HG03558 (cell line): ENCODE data around the gene BTBD9.

Experiments used
- ATAC-seq: cut with Tn5 transposase; IDR thresholded peaks from one replicate; pipeline ENCODE4 v1.9.1; 2021; ENCODE audit warnings: moderate number of reproducible peaks; ENCODE audit not compliant: unreplicated experiment; ENCODE audit errors: extremely low read depth

The BTBD9 gene

DNA sequence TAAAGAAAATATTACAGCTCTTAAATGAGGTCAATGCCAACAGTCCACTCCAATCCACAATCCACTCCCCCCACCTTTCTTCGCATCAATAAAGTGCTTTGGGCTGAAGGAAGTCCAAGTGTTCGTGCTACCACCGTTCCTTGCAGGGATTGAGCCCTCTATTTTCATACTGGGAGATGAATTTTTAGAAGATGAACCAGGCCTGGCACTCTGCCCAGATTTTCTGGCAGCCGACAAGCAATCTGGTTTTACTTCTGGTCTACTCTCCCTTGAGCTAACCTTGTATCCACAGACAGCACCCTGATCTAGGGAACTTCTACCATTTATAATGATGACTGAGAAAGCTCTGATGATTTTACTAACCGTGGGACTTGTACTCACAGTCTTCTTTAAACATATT, 72.3 kb downstream of the BTBD9 start:
- ATAC-seq = no peak

DNA sequence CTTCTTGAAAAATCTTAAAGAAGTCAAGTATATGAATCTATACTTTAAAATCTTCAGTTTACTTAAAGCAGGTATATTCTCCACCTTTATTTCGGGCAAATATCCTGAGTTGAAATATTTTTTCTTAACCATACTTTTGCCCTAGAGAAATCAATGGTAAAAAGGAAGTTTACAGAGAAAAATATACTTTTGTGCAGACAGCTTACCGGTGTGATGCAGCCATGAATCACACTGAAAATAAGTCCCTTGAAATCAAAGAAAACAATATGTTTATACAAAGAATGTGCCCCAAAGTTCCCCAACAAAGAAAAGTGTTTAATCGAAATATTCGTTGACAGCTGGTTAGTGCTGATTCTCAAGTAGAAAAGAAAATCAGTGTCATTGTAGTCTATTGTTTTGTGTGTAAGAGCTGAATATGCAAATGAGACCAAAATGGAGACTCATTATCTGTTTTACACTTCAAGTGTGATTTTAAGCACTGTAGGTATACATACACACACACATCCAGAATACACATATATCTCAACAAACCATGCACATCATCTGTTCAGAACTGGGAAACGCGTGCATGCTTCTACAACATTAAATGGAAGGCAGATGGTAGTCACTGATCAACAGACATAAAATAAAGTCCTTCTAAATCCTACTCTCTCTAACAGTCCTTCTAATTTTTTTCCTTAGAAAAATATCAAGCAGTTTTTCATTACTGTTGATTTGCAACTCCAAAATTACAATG, 73.3 kb downstream of the BTBD9 start:
- no peak for ATAC-seq

DNA sequence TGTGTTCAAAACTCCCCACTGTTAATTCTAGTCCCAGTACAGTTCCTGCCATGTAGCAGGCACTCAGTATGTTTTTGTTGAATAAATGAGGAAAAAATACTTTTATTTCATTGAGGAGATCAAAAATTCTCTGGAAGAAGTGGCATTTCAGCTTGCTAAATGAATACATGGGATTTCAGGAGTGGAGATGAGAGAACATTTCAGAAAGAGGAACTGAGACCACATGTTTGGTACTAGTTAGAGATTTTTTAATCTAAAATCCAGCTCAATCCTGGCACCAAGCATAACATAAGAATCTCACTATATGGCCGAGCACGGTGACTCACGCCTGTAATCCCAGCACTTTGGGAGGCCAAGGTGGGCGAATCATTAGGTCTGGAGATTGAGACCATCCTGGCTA, 75.4 kb downstream of the BTBD9 start:
- no peak for ATAC-seq

DNA sequence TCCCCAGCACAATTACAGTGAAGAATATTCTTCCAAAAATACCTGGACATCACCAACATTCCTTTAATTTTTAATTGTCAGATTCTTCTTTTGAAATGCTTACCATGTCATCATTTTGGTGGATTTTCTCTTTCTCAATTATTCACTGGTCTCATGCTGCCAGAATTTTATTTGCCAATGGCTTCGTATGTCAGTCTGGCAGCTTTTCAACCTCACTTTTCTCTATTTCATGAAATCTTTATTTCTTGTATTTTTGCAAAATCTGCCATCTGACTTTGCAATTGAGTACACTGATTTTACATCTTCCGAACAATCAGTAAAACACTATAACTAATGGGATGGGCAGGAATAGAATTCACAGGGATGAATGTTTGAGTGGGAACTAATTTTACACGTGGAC, 84.1 kb downstream of the BTBD9 start:
- no peak for ATAC-seq

DNA sequence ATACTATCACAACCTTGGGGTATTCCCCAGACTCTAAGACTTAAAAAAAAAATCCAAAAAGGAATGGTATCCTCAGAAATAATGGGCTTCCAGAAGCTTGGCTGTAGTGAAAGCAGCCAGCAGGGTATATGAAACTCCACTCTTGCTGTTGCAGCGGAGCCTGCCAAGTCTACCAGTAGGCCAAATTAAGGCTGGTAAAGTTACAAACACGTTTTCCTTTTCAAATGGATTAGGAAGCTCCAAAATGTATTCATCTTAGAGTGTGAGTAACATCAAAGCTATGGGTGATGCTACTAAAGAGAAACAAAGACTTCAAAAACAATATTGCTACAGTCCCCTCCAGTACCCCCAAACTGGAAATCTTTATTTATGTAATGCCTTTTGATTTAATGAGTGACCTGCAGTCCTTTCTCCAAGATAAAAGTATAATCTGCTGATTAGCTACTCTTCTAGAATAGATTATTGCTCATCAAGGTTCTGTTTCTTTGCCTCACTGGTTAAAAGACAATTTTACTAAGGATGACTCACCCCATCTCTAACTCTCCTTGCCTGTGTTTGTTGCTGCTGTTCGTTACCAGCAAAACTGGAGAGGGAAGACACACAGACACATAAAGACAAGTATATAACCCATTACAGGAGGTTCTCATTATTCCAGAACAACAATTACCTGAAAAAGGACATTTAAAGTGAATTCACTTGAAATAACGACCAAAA, 84.9 kb downstream of the BTBD9 start:
- ATAC-seq = no peak

DNA sequence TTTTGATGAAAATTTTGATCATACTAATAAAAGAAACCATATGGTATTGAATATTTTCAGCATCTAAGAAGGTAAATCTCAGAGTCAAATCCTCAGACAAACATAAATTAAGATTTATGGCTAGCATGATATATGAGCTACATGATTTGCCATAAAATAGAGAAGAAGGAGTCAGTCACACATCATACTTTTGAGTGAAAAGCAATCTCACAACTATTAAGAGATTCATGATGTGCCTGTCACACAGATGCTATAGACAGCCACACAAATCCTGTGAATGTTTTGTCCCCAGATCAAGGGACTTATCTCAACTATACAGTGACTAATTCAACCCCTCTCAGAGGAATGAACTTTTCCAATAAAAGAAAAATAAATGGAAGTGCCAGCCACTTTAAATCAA, 85.7 kb downstream of the BTBD9 start:
- no peak for ATAC-seq

DNA sequence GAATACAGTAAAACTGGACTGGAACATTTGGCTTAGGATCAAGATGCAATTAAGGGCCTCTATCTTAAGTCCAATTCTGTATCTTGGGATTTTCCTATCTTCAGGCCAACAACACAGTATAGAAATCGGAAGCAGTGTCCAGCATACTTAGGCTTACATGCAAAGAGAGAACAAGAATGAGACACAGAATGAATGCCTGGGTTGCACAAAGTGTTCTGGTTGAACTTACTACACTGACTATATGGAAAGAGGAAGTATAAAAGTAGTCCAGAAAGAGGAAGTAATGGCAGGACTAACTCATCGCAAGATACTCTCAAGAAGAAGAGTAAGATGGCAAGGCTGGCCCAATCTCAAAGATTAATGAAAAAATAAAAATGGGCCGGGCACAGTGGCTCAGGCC, 87.6 kb downstream of the BTBD9 start:
- ATAC-seq = no peak

DNA sequence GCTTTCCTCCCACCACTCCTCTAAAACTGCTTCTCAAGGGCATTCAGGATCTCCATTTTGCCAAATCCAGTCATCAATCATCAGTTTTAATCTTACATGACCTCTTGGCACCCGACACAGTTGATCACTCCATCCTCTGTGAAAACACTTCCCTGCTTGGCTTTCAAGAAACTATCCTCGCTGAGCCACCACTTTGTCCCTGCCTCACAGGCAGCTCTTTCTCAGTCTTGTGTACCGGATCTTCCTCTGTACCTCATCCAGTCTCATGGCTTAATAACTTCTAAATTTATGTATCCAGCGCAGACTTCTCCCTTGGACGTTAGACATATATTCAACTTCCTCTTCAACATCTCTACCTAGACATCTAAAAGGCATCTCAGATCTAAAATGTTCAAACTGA, 89.9 kb downstream of the BTBD9 start:
- ATAC-seq = no peak

DNA sequence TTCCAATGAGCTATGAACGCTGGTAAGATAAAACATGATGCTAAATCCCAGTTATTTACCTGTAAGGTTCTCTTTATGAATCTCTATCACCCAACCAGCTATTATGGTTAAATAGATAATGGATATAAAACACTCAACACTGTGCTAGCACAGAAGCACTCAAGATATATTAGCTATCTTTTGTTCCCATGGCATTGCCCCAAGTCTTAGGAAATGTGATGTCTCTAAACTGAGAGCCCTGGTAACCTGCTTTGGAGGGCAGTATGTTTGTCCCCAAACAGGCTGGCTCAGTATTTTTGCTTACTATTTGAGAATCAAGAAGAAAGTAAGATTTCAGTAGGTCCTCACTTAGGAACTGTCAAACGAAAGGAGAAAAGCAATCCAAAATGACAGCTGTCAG, 90.5 kb downstream of the BTBD9 start:
- no peak for ATAC-seq

DNA sequence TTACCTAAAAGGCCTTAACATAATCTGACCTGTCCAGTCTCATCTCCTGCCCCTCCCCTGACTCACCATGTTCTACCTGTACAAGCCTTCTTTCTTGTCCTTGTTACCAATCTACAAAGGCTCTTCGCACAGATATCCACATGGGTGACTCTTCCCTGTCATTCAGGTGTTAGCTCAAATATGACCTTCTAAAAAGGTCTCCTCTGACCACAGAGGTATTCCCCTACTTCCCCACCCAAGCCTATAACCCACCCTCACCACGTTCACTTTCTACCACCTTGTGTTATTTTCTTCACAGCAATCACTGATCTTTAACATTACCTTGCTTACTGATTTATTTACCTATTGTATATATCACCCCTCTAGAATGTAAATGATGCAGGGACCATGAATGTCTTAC, 96.7 kb downstream of the BTBD9 start:
- no peak for ATAC-seq

DNA sequence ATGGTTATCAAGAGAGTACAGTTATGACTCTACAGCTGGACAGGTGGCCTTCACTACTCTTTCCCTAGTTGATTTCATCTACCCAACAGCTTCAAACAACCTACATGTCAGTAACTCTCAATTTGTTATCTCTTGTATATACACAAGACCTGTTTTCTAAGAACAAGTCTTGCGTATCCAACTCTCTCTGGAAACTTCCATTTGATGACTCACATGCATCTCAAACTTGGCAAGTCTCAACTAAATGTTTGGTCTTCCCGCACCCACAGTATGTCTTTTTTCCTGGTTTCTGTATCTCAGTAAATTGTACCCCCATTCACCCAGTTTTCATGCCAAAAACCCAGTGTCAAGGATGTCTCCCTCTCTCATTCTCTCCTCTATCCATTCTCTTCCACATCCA, 97.7 kb downstream of the BTBD9 start:
- ATAC-seq = no peak

DNA sequence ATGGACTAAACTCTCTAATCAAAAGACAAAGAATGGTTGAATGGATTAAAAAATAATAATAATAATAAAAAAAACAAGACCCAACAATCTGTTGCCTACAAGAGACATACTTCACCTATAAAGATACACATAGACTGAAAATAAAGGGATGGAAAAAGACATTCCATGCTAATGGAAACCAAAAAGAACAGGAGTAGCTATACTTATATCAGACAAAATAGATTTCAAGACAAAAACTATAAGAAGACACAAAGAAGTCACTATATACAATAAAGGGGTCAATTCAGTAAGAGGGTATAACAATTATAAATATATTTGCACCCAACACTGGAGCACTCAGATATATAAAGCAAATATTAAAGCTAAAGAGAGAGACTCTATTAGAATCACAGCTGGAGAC, 106.7 kb downstream of the BTBD9 start:
- ATAC-seq = no peak

DNA sequence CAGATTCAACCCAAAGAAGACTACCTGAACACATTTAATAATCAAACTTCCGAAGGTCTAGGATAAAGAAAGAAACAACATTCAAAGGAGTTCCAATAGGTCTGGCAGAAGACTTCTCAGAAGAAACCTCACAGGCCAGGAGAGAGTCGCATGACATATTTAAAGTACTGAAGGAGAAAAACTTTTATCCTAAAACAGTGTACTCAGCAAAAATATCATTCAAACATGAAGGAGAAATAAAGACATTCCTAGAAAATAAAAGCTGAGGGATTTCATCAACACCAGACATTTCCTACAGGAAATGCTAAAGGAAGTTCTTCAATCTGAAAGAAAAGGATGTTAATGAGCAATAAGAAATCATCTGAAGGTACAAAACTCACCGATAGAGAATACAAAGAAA, 108.6 kb downstream of the BTBD9 start:
- ATAC-seq = no peak

DNA sequence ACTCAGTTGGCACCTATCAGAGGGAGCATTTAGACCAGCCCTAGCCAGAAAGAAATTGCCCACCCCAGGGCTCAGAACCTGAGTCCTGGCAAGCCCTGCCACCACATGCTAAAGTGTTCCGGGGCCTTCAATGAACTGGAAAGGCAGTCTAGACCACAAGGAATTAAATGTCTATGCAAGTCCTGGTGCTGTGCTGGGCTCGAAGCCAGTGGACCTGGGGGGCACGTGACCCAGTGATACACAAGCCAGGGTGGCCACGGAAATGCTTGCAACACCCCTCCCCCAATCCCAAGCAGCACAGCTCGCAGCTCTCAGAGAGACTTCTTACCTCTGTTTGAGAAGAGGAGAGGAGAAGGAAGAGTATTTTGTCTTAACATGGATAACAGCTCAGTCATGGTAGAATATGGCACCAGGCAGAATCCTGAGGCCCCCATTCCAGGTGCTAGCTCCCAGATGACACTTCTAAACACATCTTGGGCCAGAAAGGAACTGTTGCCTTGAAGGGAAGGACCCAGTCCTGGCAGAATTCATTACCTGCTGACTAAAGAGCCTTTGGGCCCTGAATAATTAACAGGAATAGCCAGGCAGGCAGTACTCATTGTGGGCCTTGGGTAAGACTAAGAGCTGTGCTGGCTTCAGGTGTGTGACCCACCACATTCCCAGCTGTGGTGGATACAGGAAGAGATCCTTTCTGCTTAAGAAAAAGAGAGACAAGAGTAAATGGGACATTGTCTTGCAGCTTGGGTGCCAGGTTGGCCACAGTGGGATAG, 111.3 kb downstream of the BTBD9 start:
- ATAC-seq = no peak

DNA sequence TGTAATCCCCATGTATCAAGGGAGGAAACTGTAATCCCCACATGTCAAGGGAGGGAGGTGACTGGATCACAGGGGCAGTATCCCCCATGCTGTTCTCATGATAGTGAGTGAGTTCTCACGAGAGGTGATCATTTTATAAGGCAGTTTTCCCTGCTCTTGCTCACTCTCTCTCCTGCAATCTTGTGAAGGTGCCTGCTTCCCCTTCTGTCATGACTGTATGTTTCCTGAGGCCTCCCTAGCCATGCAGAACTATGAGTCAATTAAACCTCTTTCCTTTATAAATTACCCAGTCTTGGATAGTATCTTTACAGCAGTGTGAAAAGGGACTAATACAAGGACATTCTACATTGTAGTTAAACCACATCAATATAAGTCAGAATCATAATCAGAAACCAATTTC, 112.4 kb downstream of the BTBD9 start:
- no peak for ATAC-seq

DNA sequence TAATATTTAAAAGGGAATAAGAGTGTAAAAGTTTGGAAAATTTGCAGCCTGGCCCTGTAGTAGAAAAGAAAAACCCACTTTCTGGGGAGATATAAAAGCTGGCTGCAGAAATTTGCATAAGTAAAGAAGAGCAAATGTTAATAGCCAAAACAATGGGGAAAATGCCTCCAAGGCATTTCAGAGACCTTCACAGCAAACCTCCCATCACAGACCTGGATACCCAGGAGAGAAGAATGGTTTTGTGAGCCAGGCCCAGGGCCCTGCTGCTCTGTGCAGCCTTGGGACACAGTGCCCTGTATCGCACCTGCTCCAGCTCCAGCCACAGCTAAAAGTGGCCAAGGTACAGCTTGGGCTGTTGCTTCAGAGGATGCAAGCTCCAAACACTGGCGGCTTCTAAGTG, 113.8 kb downstream of the BTBD9 start:
- no peak for ATAC-seq

DNA sequence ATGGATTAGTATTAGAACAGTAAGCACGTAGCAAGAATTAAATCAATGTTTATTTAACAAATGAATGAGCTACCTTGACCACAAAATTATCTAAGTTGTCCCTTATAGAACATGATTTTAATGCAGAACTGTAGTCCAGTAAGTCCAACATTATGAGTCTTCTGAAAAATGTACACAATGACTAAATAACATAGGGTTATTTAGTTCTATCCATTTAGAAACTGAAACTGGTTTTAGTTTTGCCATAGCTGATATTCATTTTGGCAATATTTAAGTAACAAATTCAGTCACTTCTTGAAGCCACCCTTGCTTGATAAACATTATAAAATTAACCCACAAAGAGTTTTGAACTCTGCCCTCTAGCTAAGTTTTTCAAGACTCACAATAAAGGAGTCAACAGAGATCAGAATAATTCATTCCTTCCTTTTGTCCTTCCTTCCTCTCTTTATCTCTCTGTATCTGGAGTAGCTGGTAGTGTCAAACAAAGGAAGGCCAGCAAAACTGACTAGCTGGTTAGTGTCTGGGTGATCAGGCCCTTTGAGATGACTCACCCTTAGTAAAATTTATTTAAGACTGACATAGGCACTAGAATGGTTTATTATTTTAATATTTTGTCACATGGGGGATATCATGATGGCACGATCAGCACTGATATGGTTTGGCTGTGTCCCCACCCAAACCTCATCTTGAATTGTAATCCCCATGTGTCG, 115.1 kb downstream of the BTBD9 start:
- ATAC-seq = no peak

DNA sequence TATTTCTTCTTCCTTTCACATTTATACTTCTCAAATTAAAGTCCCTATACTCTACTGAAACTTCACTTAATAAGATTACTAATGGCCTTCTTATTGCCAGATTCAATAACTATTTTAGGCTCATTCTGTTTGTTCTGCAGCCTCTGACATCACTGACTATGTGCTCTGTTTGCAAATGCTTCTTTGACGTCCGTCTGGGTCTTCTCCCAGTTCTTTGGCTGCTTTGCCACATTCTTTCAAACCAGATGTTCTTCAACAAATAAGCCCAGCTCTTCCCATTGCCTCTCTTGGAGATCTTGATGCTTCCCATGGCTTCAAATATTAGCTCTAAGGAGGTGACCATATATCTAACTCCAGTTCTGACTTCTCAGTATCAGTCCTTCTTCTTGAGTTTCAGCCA, 117.4 kb downstream of the BTBD9 start:
- ATAC-seq = no peak

DNA sequence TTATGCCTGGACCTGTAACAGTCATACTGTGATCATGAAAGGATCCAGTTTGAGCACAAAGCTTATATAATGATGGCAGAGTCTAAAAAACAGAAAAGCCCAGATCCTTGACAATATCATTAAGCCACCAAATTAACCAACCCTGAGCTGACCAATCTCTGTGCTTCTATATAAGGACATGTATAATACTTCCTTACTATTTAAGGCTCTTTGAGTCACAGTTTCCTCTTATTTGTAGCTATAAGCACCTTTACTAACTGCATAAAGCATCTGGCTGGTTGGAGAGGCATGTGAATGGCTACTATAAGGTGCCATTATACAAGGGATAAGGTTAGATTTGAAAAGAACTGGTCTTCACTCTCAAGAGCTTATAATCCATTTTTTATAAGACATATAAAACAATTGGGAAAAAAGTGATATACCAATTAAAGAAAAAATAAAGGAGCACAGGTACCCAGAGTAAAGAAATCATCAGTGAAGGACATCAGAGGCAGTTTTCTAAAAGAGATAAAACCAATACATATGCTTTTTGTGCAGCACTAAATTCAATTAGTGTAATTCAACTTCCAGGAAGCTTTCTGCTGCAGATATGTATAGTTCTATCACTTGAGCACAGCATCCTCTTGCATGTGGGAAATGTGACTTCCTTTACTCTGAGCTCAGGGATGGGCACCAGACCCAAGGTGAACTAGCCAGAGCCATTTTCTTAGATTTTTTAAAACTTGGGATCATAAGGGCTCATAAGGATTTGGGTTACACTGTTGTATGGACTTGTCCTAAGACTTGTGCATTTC, 121.0 kb downstream of the BTBD9 start:
- ATAC-seq = no peak

DNA sequence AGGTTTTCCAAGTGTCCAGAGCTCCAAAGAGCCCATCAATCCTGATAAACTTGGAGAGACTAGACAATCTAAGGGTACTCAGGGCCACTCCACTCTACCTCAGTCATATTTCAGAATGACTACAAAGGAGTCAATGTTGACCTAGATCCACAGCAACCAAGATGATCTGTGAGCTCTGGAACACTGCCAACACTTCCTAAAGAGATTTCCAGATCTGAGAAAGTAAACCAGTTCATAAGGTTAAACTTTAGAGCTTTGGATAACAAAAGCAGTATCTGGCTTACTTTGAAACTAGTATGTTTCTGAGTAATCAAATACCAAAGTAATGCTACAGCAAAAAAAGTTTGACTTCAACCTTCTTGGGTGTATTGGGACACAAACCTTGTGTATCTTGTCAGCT, 122.7 kb downstream of the BTBD9 start:
- ATAC-seq = no peak
